HG03457 (cell line): ENCODE results near the gene FTCDNL1.

ENCODE experiments used
- ATAC-seq: cut with Tn5 transposase; IDR thresholded peaks from one replicate; pipeline ENCODE4 v1.9.1; 2021; ENCODE audit warnings: moderate number of reproducible peaks; ENCODE audit not compliant: unreplicated experiment

Gene FTCDNL1

GRCh38 chr2:199842631-199843395, 8.2 kb downstream of the FTCDNL1 start:
- ATAC-seq: no peak

GRCh38 chr2:199841409-199841808, 9.6 kb downstream of the FTCDNL1 start:
- ATAC-seq: no peak

- no peak for ATAC-seq
These were observed 12.6 kb downstream of the FTCDNL1 start for GRCh38 chr2:199838399-199838798.

GRCh38 chr2:199836943-199837342, 14.0 kb downstream of the FTCDNL1 start:
- ATAC-seq: no peak

- no peak for ATAC-seq
These were observed 17.5 kb downstream of the FTCDNL1 start for GRCh38 chr2:199833525-199833924.

GRCh38 chr2:199830531-199830930, 20.5 kb downstream of the FTCDNL1 start:
- ATAC-seq: no peak

- no peak for ATAC-seq
These were observed 21.4 kb downstream of the FTCDNL1 start for GRCh38 chr2:199829628-199830027.

- no peak for ATAC-seq
These were observed 31.2 kb downstream of the FTCDNL1 start for GRCh38 chr2:199819746-199820145.

- ATAC-seq: no peak
These were observed 32.2 kb downstream of the FTCDNL1 start for GRCh38 chr2:199818754-199819153.

- no peak for ATAC-seq
These were observed 33.0 kb downstream of the FTCDNL1 start for GRCh38 chr2:199818026-199818425.

- no peak for ATAC-seq
These were observed 36.2 kb downstream of the FTCDNL1 start for GRCh38 chr2:199814817-199815211.

GRCh38 chr2:199814101-199814816, 36.7 kb downstream of the FTCDNL1 start:
- ATAC-seq: no peak

GRCh38 chr2:199812493-199812892, 38.5 kb downstream of the FTCDNL1 start:
- no peak for ATAC-seq

GRCh38 chr2:199811346-199811745, 39.6 kb downstream of the FTCDNL1 start:
- no peak for ATAC-seq

GRCh38 chr2:199810422-199811171, 40.4 kb downstream of the FTCDNL1 start:
- no peak for ATAC-seq

GRCh38 chr2:199807966-199808365, 43.0 kb downstream of the FTCDNL1 start:
- no peak for ATAC-seq

GRCh38 chr2:199806179-199806578, 44.8 kb downstream of the FTCDNL1 start:
- ATAC-seq: no peak

- no peak for ATAC-seq
These were observed 46.2 kb downstream of the FTCDNL1 start for GRCh38 chr2:199804831-199805230.

- no peak for ATAC-seq
These were observed 52.0 kb downstream of the FTCDNL1 start for GRCh38 chr2:199798831-199799580.

GRCh38 chr2:199797431-199798403, 53.3 kb downstream of the FTCDNL1 start:
- peak; percentile 74 for ATAC-seq
